K562 (cell line): ENCODE measurements around the gene KIF12.

ENCODE experiments used
- POLR2A ChIP-seq: fragments of 450-650 bp; conservative IDR thresholded peaks from 2 replicates; pipeline ENCODE4 v1.6.1; 2016
- TBP ChIP-seq: optimal IDR thresholded peaks from 2 replicates; pipeline ENCODE3; 2011; ENCODE audit warnings: low read depth, low read length, improper control_type of control experiment
- TCF7 ChIP-seq: sonication (generic); IDR thresholded peaks from 2 replicates; pipeline ENCODE4 v1.6.1; 2016; ENCODE audit warnings: antibody characterized with exemption, borderline replicate concordance
- ZNF444 ChIP-seq: fragments of 250-450 bp; sonication (Bioruptor Pico); IDR thresholded peaks from 2 replicates; pipeline ENCODE4 v1.4.0; 2020; ENCODE audit warnings: mild to moderate bottlenecking, moderate library complexity

GRCh38 chr9:114141553-114142402 is 42.7 kb upstream of the KIF12 start:
- TF ChIP-seq POLR2A (no peak), ZNF444 (CRISPR knock-in tag) (no peak), TCF7 (no peak), TBP (no peak)
